ENCODE data around the gene VPS29. TPM values are rescaled to one million over a fixed set of nuclear protein-coding genes. Genes with fewer than 3 reads are reported as not detected.

VPS29 gene
- polyA plus RNA-seq, 4 donors, result 159 to 252 (median 170) TPM

GRCh38 chr12:110516995-110517394 is 15.1 kb upstream of the VPS29 start:
- Histone ChIP-seq H3K4me1 (ENCODE audit: control insufficient read depth in 3 of 3, insufficient read depth in 2 of 3, low read depth in 1 of 3, low read length in 2 of 3) (no peaks in the 10 kb centered on the region), H3K27me3 (ENCODE audit: control insufficient read depth in 3 of 3, insufficient read depth in 3 of 3, low read length in 3 of 3) (no peaks in the 10 kb centered on the region), H3K4me3 (ENCODE audit: low read depth in 1 of 3, low read length in 3 of 3) (no peak overlapping the region), H3K36me3 (ENCODE audit: control insufficient read depth in 3 of 3, insufficient read depth in 2 of 3, low read depth in 1 of 3, low read length in 3 of 3) (no peaks in the 10 kb centered on the region), H3K27ac (ENCODE audit: low read depth in 1 of 3, low read length in 2 of 3) (no peak overlapping the region), H3K9me3 (ENCODE audit: control insufficient read depth in 2 of 2, insufficient read depth in 1 of 2, low read depth in 1 of 2, low read length in 1 of 2) (peaks cover 0 to 2% of the 10 kb centered on the region in 2 donors)
- WGBS, 3 donors, result 82 to 94% (median 87%) methylated on average over 3 of the region's 3 CpGs
- FAIRE-seq (no peak), DNase-seq (no peak)

DNA sequence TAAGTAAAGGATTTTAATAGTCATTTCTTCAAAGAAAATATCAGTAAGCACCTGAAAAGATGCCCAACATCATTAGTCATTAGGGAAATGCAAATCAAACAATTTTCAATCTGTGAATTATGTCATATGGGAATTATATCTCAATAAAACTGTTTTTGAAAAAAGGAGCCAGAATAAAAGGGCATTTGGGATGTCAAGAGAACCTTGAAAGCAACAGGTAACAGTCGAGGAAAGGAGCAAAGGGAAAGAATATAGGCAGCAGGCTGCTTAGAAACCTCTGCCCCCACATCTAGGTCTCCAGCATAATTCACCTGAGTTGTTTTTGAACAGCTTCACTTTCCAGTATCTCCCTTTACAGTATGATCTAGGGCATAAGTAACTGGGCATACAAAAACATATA is 12.5 kb upstream of the VPS29 start:
- Histone ChIP-seq H3K36me3 (ENCODE audit: control insufficient read depth in 3 of 3, insufficient read depth in 2 of 3, low read depth in 1 of 3, low read length in 3 of 3) (no peaks in the 10 kb centered on the region), H3K9me3 (ENCODE audit: control insufficient read depth in 2 of 2, insufficient read depth in 1 of 2, low read depth in 1 of 2, low read length in 1 of 2) (peaks cover 0 to 2% of the 10 kb centered on the region in 2 donors), H3K4me1 (ENCODE audit: control insufficient read depth in 3 of 3, insufficient read depth in 2 of 3, low read depth in 1 of 3, low read length in 2 of 3) (no peaks in the 10 kb centered on the region), H3K27ac (ENCODE audit: low read depth in 1 of 3, low read length in 2 of 3) (no peak overlapping the region), H3K4me3 (ENCODE audit: low read depth in 1 of 3, low read length in 3 of 3) (no peak overlapping the region), H3K27me3 (ENCODE audit: control insufficient read depth in 3 of 3, insufficient read depth in 3 of 3, low read length in 3 of 3) (no peaks in the 10 kb centered on the region)
- WGBS, 3 donors, result 48 to 74% (median 50%) methylated on average over 1 of the region's 1 CpG
- DNase-seq (no peak), FAIRE-seq (no peak)

DNA sequence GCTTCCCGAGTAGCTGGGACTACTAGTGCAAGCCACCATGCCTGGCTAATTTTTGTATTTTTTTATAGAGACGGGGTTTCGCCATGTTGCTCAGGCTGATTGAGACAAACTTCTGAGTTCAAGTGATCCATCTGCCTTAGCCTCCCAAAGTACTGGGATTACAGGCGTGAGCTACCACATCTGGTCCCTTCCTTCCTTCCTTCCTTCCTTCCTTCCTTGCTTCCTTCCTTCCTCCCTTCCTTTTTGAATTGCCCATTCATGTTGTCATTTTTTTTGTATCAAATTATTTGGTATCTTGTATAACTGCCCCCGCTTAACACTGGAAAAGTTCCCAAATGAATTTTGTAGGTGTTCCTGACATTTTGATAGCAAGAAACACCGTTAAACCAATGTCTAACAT is 11.9 kb upstream of the VPS29 start:
- 79 to 82% (median 81%) methylated on average over 6 of the region's 6 CpGs for WGBS, 3 donors
- FAIRE-seq (no peak), DNase-seq (no peak)
- H3K27ac ChIP-seq (ENCODE audit: low read depth in 1 of 3, low read length in 2 of 3), result no peak overlapping the region
- H3K27me3 ChIP-seq (ENCODE audit: control insufficient read depth in 3 of 3, insufficient read depth in 3 of 3, low read length in 3 of 3), result no peaks in the 10 kb centered on the region
- peaks cover 0 to 2% of the 10 kb centered on the region in 2 donors for H3K9me3 ChIP-seq (ENCODE audit: control insufficient read depth in 2 of 2, insufficient read depth in 1 of 2, low read depth in 1 of 2, low read length in 1 of 2)
- no peaks in the 10 kb centered on the region for H3K4me1 ChIP-seq (ENCODE audit: control insufficient read depth in 3 of 3, insufficient read depth in 2 of 3, low read depth in 1 of 3, low read length in 2 of 3)
- H3K4me3 ChIP-seq (ENCODE audit: low read depth in 1 of 3, low read length in 3 of 3), result no peak overlapping the region
- H3K36me3 ChIP-seq (ENCODE audit: control insufficient read depth in 3 of 3, insufficient read depth in 2 of 3, low read depth in 1 of 3, low read length in 3 of 3), result no peaks in the 10 kb centered on the region

GRCh38 chr12:110508071-110508586 is 6.2 kb upstream of the VPS29 start:
- WGBS, 3 donors, result 82 to 88% (median 84%) methylated on average over 4 of the region's 4 CpGs
- DNase-seq (no peak), FAIRE-seq (no peak)
- Histone ChIP-seq H3K4me1 (ENCODE audit: control insufficient read depth in 3 of 3, insufficient read depth in 2 of 3, low read depth in 1 of 3, low read length in 2 of 3) (no peaks in the 10 kb centered on the region), H3K4me3 (ENCODE audit: low read depth in 1 of 3, low read length in 3 of 3) (no peak overlapping the region), H3K27ac (ENCODE audit: low read depth in 1 of 3, low read length in 2 of 3) (no peak overlapping the region), H3K27me3 (ENCODE audit: control insufficient read depth in 3 of 3, insufficient read depth in 3 of 3, low read length in 3 of 3) (no peaks in the 10 kb centered on the region), H3K9me3 (ENCODE audit: control insufficient read depth in 2 of 2, insufficient read depth in 1 of 2, low read depth in 1 of 2, low read length in 1 of 2) (no peaks in the 10 kb centered on the region), H3K36me3 (ENCODE audit: control insufficient read depth in 3 of 3, insufficient read depth in 2 of 3, low read depth in 1 of 3, low read length in 3 of 3) (no peaks in the 10 kb centered on the region)

DNA sequence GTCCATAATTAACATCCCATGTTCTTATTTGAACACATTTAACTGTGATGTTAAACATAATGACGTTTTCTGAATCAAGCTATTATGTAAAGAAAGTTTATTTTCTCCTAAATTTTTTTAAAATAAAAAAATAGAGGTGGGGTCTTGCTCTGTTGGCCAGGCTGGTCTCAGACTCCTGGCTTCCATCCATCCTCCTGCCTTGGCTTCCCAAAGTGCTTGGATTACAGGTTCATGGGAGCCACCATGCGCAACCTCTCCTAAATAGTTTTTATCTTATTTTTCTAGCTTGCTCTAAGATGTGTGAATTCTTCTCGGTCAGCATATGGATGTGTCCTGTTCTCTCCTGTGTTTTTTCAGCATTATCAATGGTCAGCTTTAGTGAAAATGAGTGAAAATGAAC is 3.4 kb upstream of the VPS29 start:
- Histone ChIP-seq H3K4me1 (ENCODE audit: control insufficient read depth in 3 of 3, insufficient read depth in 2 of 3, low read depth in 1 of 3, low read length in 2 of 3) (peaks cover 0 to 3% (median 0%) of the 10 kb centered on the region in 3 donors), H3K27me3 (ENCODE audit: control insufficient read depth in 3 of 3, insufficient read depth in 3 of 3, low read length in 3 of 3) (no peaks in the 10 kb centered on the region), H3K36me3 (ENCODE audit: control insufficient read depth in 3 of 3, insufficient read depth in 2 of 3, low read depth in 1 of 3, low read length in 3 of 3) (no peaks in the 10 kb centered on the region), H3K27ac (ENCODE audit: low read depth in 1 of 3, low read length in 2 of 3) (no peak overlapping the region), H3K9me3 (ENCODE audit: control insufficient read depth in 2 of 2, insufficient read depth in 1 of 2, low read depth in 1 of 2, low read length in 1 of 2) (no peaks in the 10 kb centered on the region), H3K4me3 (ENCODE audit: low read depth in 1 of 3, low read length in 3 of 3) (no peak overlapping the region)
- DNase-seq (no peak), FAIRE-seq (no peak)
- 75 to 80% (median 80%) methylated on average over 3 of the region's 3 CpGs for WGBS, 3 donors

DNA sequence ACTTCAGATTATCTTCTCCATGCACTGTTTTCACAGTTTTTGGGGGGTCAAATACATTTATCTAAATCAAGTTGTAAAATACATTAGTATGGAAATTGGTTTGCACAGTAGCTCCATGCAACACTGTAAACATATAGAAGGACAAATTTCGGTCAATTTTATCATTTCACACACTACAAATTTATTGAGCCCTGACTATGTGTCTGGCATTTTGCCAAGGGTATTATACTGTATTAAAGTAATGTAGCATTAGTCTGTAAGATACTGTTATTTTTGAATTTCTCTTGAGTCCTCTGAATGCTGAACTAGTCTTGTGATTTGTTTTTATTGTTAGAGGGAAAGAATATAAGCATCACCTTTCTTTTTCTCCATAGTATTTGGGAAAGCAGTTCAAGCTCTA is 1.5 kb upstream of the VPS29 start:
- 74 to 77% (median 76%) methylated on average over 1 of the region's 1 CpG for WGBS, 3 donors
- Histone ChIP-seq H3K27me3 (ENCODE audit: control insufficient read depth in 3 of 3, insufficient read depth in 3 of 3, low read length in 3 of 3) (no peaks in the 10 kb centered on the region), H3K4me3 (ENCODE audit: low read depth in 1 of 3, low read length in 3 of 3) (no peak overlapping the region), H3K9me3 (ENCODE audit: control insufficient read depth in 2 of 2, insufficient read depth in 1 of 2, low read depth in 1 of 2, low read length in 1 of 2) (no peaks in the 10 kb centered on the region), H3K27ac (ENCODE audit: low read depth in 1 of 3, low read length in 2 of 3) (no peak overlapping the region), H3K36me3 (ENCODE audit: control insufficient read depth in 3 of 3, insufficient read depth in 2 of 3, low read depth in 1 of 3, low read length in 3 of 3) (no peaks in the 10 kb centered on the region), H3K4me1 (ENCODE audit: control insufficient read depth in 3 of 3, insufficient read depth in 2 of 3, low read depth in 1 of 3, low read length in 2 of 3) (peaks cover 0 to 3% (median 0%) of the 10 kb centered on the region in 3 donors)
- no peak for FAIRE-seq
- no peak for DNase-seq

DNA sequence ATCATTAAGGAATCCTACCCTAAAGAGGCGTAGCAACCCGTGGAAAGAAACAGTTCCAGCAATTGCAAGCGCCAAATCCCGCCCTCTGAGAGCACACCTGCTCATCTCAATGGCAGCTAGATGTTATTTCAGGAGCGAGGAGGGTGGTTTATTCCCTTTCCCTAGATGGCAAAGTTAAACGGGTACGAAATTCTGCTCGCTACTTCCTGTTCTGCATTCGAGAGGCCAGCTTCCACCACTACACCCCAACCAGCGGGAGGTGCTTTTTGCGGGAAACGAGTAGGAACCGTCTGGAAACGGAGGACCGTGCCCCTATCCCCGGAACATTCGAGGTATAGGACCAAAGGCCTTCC is 536 bp downstream of the VPS29 start:
- FAIRE-seq (no peak), DNase-seq (peak in 1 of 2 donors; percentile 55)
- Histone ChIP-seq H3K27ac (ENCODE audit: low read depth in 1 of 3, low read length in 2 of 3) (peak overlapping the region; percentile 89 to 96 (median 95)), H3K9me3 (ENCODE audit: control insufficient read depth in 2 of 2, insufficient read depth in 1 of 2, low read depth in 1 of 2, low read length in 1 of 2) (no peaks in the 10 kb centered on the region), H3K4me1 (ENCODE audit: control insufficient read depth in 3 of 3, insufficient read depth in 2 of 3, low read depth in 1 of 3, low read length in 2 of 3) (peaks cover 0 to 3% (median 0%) of the 10 kb centered on the region in 3 donors), H3K36me3 (ENCODE audit: control insufficient read depth in 3 of 3, insufficient read depth in 2 of 3, low read depth in 1 of 3, low read length in 3 of 3) (peaks cover 0 to 8% (median 0%) of the 10 kb centered on the region in 3 donors), H3K27me3 (ENCODE audit: control insufficient read depth in 3 of 3, insufficient read depth in 3 of 3, low read length in 3 of 3) (no peaks in the 10 kb centered on the region), H3K4me3 (ENCODE audit: low read depth in 1 of 3, low read length in 3 of 3) (peak overlapping the region; percentile 82 to 94 (median 93))
- 0 to 1% (median 0%) methylated on average over 17 of the region's 17 CpGs for WGBS, 3 donors

- H3K4me3 ChIP-seq (ENCODE audit: low read depth in 1 of 3, low read length in 3 of 3), result no peak overlapping the region
- FAIRE-seq (no peak), DNase-seq (peak; percentile 12 to 25)
- H3K4me1 ChIP-seq (ENCODE audit: control insufficient read depth in 3 of 3, insufficient read depth in 2 of 3, low read depth in 1 of 3, low read length in 2 of 3), result peaks cover 0 to 3% (median 0%) of the 10 kb centered on the region in 3 donors
- H3K36me3 ChIP-seq (ENCODE audit: control insufficient read depth in 3 of 3, insufficient read depth in 2 of 3, low read depth in 1 of 3, low read length in 3 of 3), result peaks cover 0 to 20% (median 0%) of the 10 kb centered on the region in 3 donors
- no peaks in the 10 kb centered on the region for H3K9me3 ChIP-seq (ENCODE audit: control insufficient read depth in 2 of 2, insufficient read depth in 1 of 2, low read depth in 1 of 2, low read length in 1 of 2)
- WGBS, 3 donors, result 66 to 74% (median 69%) methylated on average over 4 of the region's 4 CpGs
- no peak overlapping the region for H3K27ac ChIP-seq (ENCODE audit: low read depth in 1 of 3, low read length in 2 of 3)
- no peaks in the 10 kb centered on the region for H3K27me3 ChIP-seq (ENCODE audit: control insufficient read depth in 3 of 3, insufficient read depth in 3 of 3, low read length in 3 of 3)
These were observed 2.8 kb downstream of the VPS29 start for GRCh38 chr12:110498984-110499706.

DNA sequence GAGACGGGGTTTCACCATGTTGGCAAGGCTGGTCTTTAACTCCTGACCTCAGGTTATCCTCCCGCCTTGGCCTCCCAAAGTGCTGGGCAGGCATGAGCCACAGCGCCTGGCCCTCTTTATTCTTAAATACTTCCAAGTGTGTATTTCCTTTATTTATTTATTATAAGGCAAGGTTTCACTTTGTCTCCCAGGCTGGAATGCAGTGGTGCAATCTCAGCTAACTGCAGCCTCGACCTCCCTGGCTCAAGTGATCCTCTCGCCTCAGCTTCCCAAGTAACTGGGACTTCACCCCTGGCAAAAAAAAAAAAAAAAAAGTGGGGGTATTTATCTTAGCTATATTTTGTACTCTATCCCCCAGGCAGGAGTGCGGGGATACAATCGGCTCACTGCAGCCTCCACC is 26.5 kb downstream of the VPS29 start:
- Histone ChIP-seq H3K36me3 (ENCODE audit: control insufficient read depth in 3 of 3, insufficient read depth in 2 of 3, low read depth in 1 of 3, low read length in 3 of 3) (no peaks in the 10 kb centered on the region), H3K4me3 (ENCODE audit: low read depth in 1 of 3, low read length in 3 of 3) (no peak overlapping the region), H3K27me3 (ENCODE audit: control insufficient read depth in 3 of 3, insufficient read depth in 3 of 3, low read length in 3 of 3) (no peaks in the 10 kb centered on the region), H3K9me3 (ENCODE audit: control insufficient read depth in 2 of 2, insufficient read depth in 1 of 2, low read depth in 1 of 2, low read length in 1 of 2) (no peaks in the 10 kb centered on the region), H3K4me1 (ENCODE audit: control insufficient read depth in 3 of 3, insufficient read depth in 2 of 3, low read depth in 1 of 3, low read length in 2 of 3) (no peaks in the 10 kb centered on the region), H3K27ac (ENCODE audit: low read depth in 1 of 3, low read length in 2 of 3) (no peak overlapping the region)
- FAIRE-seq, result no peak
- 89 to 96% (median 94%) methylated on average over 7 of the region's 7 CpGs for WGBS, 3 donors
- no peak for DNase-seq
